Psoas muscle (tissue), 8 donors: ENCODE results near the gene NCKAP5L. TPM values are rescaled to one million over a fixed set of nuclear protein-coding genes. Genes with fewer than 3 reads are reported as not detected.

ENCODE experiments used
- ATAC-seq, 4 donors: fragments of 200-7000 bp; cut with Tn5 transposase; one replicate each; pipeline ENCODE4 v1.9.1; 2020; ENCODE audit warnings: moderate library complexity in 3 of 4, mild to moderate bottlenecking in 2 of 4
- DNase-seq, 2 donors: peaks; one replicate each; pipeline ENCODE4 v3.0.0-alpha.2; 2020
- H3K27ac ChIP-seq: fragments of 200-600 bp; one replicate; pipeline ENCODE4 v1.8.0; 2022
- H3K27me3 ChIP-seq, 3 donors: fragments of 200-600 bp in 1 of 3; one replicate each; pipeline versions ENCODE4 v1.6.1 to v1.8.0; 2013 to 2022; ENCODE audit warnings: low read length in 2 of 3, mild to moderate bottlenecking in 2 of 3, moderate library complexity in 1 of 3; ENCODE audit not compliant: insufficient read depth in 3 of 3
- H3K36me3 ChIP-seq, 2 donors: fragments of 200-600 bp in 1 of 2; one replicate each; pipeline versions ENCODE4 v1.6.1 to v1.8.0; 2013 to 2022; ENCODE audit warnings: low read depth in 1 of 2, mild to moderate bottlenecking in 1 of 2, moderate library complexity in 1 of 2; ENCODE audit not compliant: insufficient read depth in 1 of 2
- H3K4me1 ChIP-seq: fragments of 200-600 bp; one replicate; pipeline ENCODE4 v1.8.0; 2022
- H3K4me3 ChIP-seq: fragments of 200-600 bp; one replicate; pipeline ENCODE4 v1.8.0; 2022; ENCODE audit warnings: mild to moderate bottlenecking
- H3K9me3 ChIP-seq: fragments of 200-600 bp; one replicate; pipeline ENCODE4 v1.8.0; 2022
- CTCF ChIP-seq: fragments of 200-600 bp; IDR thresholded peaks from one replicate; pipeline ENCODE4 v1.8.0; 2022; ENCODE audit warnings: antibody characterized with exemption
- WGBS, 3 donors: extraction: QIAGEN DNeasy Blood & Tissue Kit; methylation state at CpG; one replicate each; pipeline versions ENCODE4 v1.1.6 to v1.1.7; 2013; 5-methylcytosine and 5-hydroxymethylcytosine counted together
- intact Hi-C, 2 donors: fragments of 100-400 bp; cut with DNase I; formaldehyde crosslinking; loops; one replicate each; pipeline versions ENCODE4 v1.11.0 to v1.14.2; 2022
- polyA plus RNA-seq, 3 donors: library from polyadenylated mRNA; stranded (reverse); fragments of 200-250 nt; gene quantifications; one replicate each; pipeline ENCODE4 v1.2.3, GENCODE V29; 2013
- total RNA-seq, 4 donors: library from RNA; stranded (reverse); fragmentation: NEBNext Ultra II Directional in 2 of 4; extraction: Animal tissue kit (Norgen Biotek cat#: 25700) in 2 of 4; gene quantifications; one replicate each; pipeline versions ENCODE4 v1.2.1 to v1.2.4, GENCODE V29; 2021 to 2023
- donor health status: healthy with polysubstance abuse.
- donor health status: DM: no; HTN: no; CAD: no; lungs with moderate emphysema.
- donor health status: Bipolar disorder and iron deficiency.
- donor health status: healthy.
- donor health status: DM: yes; HTN: yes; CAD: no.
- donor health status: DM: no; HTN: no; CAD: no.
- donor health status: DM: no; HTN: no; CAD: no.
- donor health status: DM: yes; HTN: yes; CAD: no.

NCKAP5L gene
- total and polyA plus RNA-seq, 7 donors, result 6.8 to 16.5 (median 11.7) TPM

GRCh38 chr12:49875115-49875720 lies 47.0 kb upstream of the NCKAP5L start:
- Histone ChIP-seq H3K27me3 (no peaks in the 10 kb centered on the region), H3K9me3 (no peaks in the 10 kb centered on the region), H3K27ac (no peak overlapping the region), H3K4me3 (no peak overlapping the region), H3K36me3 (no peaks in the 10 kb centered on the region), H3K4me1 (no peaks in the 10 kb centered on the region)
- WGBS, 3 donors, result 92 to 95% (median 93%) methylated on average over 9 of the region's 9 CpGs
- no peak for DNase-seq
- intact Hi-C loops, result no loop called here
- no peak for TF ChIP-seq CTCF
- ATAC-seq, result no peak

- WGBS, 3 donors, result 72 to 76% (median 76%) methylated on average over 12 of the region's 12 CpGs
- H3K9me3 ChIP-seq, result no peaks in the 10 kb centered on the region
- intact Hi-C loops, result loop anchor here in 1 of 2 donors (5.0 kb wide), 1 partner anchor 198 kb away; no protein-coding TSS in a partner anchor
- TF ChIP-seq CTCF, result no peak
- peaks cover under 1% of the 10 kb centered on the region for H3K4me1 ChIP-seq
- ATAC-seq, result no peak
- DNase-seq, result no peak
- H3K27me3 ChIP-seq, result no peaks in the 10 kb centered on the region
- H3K27ac ChIP-seq, result no peak overlapping the region
- H3K36me3 ChIP-seq, result no peaks in the 10 kb centered on the region
- no peak overlapping the region for H3K4me3 ChIP-seq
These were observed 46.1 kb upstream of the NCKAP5L start for GRCh38 chr12:49874142-49874897.

- Histone ChIP-seq H3K27me3 (no peaks in the 10 kb centered on the region), H3K9me3 (no peaks in the 10 kb centered on the region), H3K4me1 (peaks cover 9% of the 10 kb centered on the region), H3K36me3 (no peaks in the 10 kb centered on the region), H3K27ac (no peak overlapping the region), H3K4me3 (no peak overlapping the region)
- WGBS, 3 donors, result 57 to 76% (median 66%) methylated on average over 3 of the region's 3 CpGs
- TF ChIP-seq CTCF, result no peak
- intact Hi-C loops, result loop anchor here in 1 of 2 donors (5.0 kb wide), 1 partner anchor 199 kb away; no protein-coding TSS in a partner anchor
- ATAC-seq (no peak), DNase-seq (no peak)
These were observed 45.2 kb upstream of the NCKAP5L start for GRCh38 chr12:49873361-49873934.

- WGBS, 3 donors, result 73 to 79% (median 75%) methylated on average over 6 of the region's 6 CpGs
- H3K36me3 ChIP-seq, result no peaks in the 10 kb centered on the region
- H3K27ac ChIP-seq, result no peak overlapping the region
- no peak for ATAC-seq
- H3K4me3 ChIP-seq, result no peak overlapping the region
- no peak for TF ChIP-seq CTCF
- intact Hi-C loops, result loop anchor here in 1 of 2 donors (5.0 kb wide), 1 partner anchor 200 kb away; no protein-coding TSS in a partner anchor
- H3K4me1 ChIP-seq, result peaks cover 14% of the 10 kb centered on the region
- no peak for DNase-seq
- H3K9me3 ChIP-seq, result no peaks in the 10 kb centered on the region
- H3K27me3 ChIP-seq, result no peaks in the 10 kb centered on the region
These were observed 44.6 kb upstream of the NCKAP5L start for GRCh38 chr12:49872781-49873181.
